Ovary (tissue), 3 donors: ENCODE data around the gene COPS9.

Experiments used
- CTCF ChIP-seq, 3 donors: fragments of 450-650 bp in 2 of 3; fragments of 200-600 bp in 1 of 3; IDR thresholded peaks; one replicate each; pipeline versions ENCODE4 v1.5.1 to v1.8.0; 2016 to 2022; ENCODE audit warnings: antibody characterized with exemption in 3 of 3, mild to moderate bottlenecking in 1 of 3
- POLR2A ChIP-seq: fragments of 450-650 bp; IDR thresholded peaks from one replicate; pipeline ENCODE4 v1.6.1; 2017; ENCODE audit warnings: antibody characterized with exemption, mild to moderate bottlenecking, moderate library complexity
- donor health status: DM: no; HTN: no; CAD: no.

DNA sequence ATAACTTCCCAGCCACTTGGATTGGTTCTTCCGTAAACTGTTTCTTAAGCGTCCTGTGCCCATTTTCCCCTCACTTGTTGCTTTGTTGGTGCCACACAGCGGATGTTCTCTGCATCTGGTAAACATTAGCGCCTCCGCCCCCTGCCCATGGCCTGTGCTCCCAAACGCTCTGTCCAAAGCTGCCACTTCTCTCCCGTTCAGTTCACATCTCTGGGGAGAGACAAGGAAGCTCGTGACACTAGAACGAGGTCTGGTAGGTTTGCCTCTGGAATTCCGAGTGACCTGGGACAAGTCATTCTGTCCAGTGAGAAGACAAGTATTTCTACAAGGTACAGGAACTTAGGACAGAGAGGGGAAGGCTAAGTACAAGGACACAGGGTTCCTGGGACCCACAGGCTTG lies 9.4 kb downstream of the COPS9 start:
- TF ChIP-seq CTCF (IDR thresholded peaks at IDR 0.05) (no peak), POLR2A (no peak)
